HG03575 (cell line): ENCODE measurements around the gene ABT1.
"Not testable (repeated sequence)": the region's sequence is repeated elsewhere in the genome, so short reads cannot be mapped to it uniquely, and the experiment has no call there.

ENCODE experiments used
- ATAC-seq: cut with Tn5 transposase; IDR thresholded peaks from one replicate; pipeline ENCODE4 v1.9.1; 2021; ENCODE audit not compliant: unreplicated experiment, insufficient number of reproducible peaks, low FRiP score; ENCODE audit errors: extremely low read depth

The ABT1 gene

DNA sequence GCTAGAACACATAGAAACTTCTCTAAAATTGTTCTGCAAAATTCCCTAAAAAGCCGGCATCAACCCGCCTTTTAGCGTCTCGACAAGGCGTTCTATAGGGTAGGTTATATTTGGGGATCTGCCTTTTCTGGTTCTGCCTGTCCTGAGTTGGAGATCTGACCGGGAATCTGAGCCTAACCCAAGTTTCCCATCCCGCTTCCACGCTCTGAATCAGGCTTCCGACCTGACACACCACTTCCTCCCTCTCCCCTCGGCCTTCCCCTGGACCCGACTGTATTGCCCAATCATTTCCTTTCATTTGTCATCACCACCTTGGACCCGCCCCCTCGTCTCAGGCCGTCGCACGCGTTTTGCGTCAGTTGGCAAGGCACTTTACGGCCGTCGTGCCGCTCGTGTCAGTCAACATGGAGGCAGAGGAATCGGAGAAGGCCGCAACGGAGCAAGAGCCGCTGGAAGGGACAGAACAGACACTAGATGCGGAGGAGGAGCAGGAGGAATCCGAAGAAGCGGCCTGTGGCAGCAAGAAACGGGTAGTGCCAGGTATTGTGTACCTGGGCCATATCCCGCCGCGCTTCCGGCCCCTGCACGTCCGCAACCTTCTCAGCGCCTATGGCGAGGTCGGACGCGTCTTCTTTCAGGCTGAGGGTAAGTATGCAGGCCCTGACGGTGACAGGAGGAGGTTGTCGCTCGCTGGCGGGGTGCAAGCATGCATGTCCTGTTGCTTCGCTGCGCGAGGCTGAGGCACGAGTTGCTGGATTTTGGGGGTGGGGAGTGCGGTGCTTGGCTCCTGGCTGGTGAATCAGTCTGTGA is at the start of gene ABT1:
TSS of gene ABT1 (plus strand) at position 375 of the 810 bp plus-strand sequence. CDS start at position 405, 30 bp downstream.
- no peak for ATAC-seq

DNA sequence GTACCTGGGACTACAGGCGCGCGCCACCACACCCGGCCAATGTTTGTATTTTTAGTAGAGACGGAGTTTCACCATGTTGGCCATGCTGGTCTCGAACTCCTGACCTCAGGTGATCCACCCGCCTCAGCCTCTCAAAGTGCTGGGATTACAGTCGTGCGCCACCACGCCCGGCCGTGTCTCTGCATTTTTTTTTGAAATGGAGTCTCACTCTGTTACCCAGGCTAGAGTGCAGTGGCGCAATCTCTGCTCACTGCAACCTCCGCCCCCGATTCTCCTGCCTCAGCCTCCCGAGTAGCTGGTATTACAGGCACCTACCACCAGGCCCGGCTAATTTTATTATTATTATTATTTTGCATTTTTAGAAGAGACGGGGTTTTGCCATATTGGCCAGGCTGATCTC is 49.4 kb upstream of the ABT1 start:
- not testable (repeated sequence) for ATAC-seq

- ATAC-seq, result no peak
These were observed 46.3 kb upstream of the ABT1 start for GRCh38 chr6:26550250-26550993.

GRCh38 chr6:26552205-26552604 is 44.5 kb upstream of the ABT1 start:
- ATAC-seq, result no peak

DNA sequence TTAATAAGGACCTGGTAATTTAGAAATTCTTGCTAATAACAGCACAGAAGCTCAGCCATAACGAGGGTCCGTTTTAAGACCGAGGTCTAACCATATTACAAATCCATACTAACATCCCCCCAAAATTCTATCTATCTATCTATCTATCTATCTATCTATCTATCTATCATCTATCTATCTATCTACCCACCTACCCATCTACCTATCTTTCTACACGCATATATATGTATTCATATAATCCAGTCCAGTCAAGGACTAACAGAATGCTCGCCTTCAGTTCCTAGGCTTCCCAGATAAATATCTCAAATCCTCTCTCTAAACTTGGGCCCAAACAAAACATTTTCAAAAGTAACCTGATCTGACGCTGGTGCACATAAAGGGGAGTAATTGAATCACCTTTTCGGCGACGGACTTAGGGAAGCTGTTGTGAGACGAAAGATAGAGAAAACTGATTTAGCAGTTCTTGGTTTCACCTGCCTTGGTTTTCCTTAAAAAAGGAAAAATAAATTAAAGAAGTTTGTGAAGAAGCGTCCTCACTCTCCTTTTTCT is 44.0 kb upstream of the ABT1 start:
- no peak for ATAC-seq

DNA sequence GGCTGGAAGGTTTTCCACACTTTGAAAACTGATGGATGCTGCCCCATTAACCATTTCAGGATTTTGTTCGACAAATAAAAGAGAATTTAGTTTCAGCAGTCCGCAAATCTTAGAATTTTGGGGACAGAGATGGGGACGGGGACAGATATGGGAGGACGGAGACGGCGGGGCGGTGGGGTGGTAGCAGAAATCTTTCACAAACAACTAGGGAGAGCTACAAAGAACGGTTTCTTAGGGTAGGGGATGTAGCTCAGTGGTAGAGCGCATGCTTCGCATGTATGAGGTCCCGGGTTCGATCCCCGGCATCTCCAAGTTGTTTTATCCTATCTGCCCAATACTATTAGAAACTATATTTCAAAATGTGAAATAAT is 43.5 kb upstream of the ABT1 start:
- no peak for ATAC-seq

GRCh38 chr6:26553635-26554446 is 42.9 kb upstream of the ABT1 start:
- ATAC-seq, result no peak

DNA sequence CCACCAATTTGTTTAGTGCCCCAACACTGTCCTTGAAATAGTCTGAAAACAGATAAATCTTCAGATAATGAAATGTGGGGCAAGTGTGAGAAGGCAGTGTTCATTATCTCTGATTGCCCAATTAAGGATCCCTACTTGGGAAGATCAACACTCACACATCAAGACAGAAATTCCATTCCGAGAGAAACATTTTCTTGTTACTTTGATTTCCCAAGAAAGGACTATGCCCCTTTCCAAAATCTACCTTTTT is 42.4 kb upstream of the ABT1 start:
- ATAC-seq, result no peak

DNA sequence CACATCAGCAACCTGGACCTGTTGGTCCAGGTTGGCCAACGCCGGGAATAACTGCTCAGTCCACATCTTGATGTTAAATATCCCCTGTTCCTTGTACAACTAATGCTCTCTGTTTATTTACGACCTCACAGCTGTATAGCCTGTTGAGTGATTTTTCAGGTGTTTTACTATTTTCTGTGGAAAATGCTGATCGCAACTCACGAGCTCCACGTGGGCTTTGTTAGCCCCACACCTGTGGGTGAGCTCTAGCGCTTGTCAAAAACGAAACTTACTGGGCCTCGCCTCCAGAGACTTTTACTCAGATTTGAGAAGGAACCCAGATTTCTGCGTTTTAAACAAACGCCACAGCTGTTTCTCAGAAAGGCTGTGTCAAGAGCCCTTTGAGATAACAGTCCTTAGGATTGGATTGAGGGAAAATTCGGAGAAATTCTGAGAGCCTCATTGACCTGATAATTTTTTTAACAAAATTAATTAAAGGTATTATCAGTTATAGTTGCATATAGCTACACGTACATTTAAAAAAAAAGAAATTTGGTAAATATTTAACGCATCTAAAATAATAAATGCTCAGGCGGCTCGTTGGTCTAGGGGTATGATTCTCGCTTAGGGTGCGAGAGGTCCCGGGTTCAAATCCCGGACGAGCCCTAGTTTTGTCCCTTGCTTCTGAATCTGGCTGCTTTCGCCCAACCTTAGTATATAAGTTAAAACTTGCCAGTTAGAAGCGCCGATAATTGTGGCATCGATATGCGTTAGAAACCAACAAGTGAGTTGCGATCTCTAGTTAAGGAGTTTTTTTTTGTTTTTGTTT is 41.9 kb upstream of the ABT1 start:
- no peak for ATAC-seq

DNA sequence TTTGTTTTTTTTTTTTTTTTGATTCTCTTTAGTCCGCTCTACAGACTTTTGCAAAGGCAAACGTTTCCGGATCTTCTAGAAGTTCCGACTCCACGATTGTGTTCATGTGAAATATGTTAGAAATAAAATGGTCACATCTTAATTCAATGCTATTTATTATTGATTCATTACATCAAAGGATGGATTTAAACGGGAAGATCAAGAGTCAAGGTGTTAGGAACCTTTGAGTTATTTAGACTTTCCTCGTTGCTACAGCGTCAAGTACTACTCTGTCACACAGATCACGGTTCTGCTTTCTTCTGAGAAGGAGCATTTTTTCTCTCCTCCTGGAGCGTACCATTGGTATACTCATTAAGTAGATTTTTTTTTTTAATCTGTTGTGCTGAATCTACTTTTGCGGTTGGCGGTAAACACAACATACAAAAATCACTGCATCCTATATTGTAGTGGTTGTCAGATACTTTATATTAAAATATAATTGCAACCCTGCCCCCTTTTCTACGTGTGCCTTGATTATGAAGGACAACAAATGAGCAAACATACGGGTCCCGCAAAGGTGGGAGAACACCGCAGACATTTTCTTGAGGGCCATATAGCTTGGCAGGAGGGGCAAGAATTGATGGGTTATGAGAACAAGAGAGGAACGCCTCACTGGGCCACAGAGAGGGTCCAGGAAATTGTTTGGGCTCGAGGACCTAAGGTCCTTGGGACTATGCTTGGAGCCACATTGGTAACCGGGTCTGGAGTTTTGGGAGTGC is 41.1 kb upstream of the ABT1 start:
- no peak for ATAC-seq

DNA sequence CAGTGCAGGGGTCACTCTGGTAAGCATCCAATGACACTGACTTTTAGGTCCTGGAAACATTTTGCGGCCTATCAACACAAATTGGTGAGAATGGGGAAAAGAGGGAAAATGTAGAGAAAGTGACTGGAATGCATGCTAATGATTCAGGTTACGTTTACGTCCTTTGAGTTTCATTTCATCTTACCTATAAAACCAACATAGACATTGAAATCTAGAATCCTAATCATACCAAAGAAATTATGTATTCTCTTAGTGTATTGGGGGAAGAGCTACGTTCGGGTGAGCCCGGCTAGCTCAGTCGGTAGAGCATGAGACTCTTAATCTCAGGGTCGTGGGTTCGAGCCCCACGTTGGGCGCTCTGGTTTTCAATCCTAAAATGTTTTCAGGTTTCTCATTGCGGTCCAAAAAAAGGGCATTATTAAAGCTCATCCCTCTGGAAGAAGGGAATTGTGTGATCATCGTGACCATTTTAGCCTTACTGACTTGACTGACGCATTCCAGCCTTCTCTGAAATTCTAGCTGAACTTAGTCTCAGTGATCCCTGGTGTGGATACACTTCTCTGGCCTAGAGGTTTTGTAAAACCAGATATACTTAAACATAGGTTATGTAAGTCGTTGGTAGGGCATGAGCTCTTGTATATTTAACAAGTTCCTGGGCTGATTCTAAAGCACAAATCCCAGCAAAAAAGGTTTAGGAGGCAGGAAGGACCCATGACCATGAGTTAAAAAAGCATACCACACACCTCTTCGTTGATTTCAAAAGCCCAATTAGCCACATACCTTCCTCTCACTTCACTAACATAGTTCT is 40.3 kb upstream of the ABT1 start:
- ATAC-seq, result no peak

DNA sequence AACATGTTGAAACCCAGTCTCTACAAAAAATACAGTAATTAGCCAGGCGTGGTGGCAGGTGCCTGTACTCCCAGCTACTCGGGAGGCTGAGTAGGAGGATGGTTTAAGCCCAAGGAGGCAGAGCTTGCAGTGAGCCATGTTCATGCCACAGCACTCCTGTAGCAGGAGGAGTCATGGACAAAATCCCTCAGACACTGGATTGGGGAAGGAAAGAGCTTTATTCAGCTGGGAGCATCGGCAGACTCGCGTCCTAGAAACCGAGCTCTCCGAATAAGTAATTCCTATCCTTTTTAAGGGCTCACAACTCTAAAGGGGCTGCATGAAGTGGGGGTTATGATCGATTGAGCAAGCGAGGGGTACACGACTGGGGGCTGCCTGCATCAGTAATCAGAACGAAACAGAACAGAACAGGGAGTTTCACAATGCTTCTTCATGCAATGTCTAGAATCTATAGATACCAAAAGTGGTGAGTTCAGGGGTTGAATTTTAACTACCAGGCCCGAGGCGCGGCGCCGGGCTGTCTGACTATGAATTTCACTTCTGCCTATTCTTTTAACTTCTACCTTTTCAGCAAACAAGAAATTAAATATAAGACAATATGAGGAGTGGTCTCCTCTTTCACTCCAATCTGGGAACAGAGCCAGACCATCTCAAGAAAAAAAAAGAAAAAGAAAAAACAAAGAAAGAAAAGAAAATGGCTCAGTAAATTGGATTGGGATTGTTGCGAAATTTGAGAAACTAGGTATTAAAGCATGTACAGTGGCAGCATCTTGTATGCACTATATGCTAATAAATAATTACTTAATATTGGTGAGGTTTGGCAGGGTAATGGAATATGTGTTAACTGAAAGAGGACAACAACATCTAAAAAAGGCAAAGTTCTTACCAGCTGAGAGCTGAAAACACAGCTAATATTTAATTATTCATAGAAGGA is 35.0 kb upstream of the ABT1 start:
- no peak for ATAC-seq

GRCh38 chr6:26563488-26563887 is 33.3 kb upstream of the ABT1 start:
- no peak for ATAC-seq

- ATAC-seq, result no peak
These were observed 27.9 kb upstream of the ABT1 start for GRCh38 chr6:26568601-26569432.

DNA sequence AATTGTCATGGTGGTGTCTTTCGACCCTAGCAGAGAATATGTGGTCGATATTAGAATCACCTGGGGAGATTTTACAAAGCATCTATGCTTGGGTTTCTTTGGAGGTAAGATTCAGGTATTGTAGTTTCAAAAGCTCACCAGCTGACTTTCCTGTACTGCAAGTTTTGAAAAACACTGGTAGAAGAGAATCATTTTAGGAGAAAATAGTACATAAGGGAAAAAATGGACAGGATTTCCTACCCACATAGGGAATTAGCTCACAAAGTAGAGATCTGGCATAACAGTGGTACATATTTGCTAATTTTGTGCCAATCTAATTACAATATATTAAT is 27.4 kb upstream of the ABT1 start:
- ATAC-seq, result no peak
